B cell (primary cell): ENCODE results near the gene SGIP1.

Source experiments
- EZH2 ChIP-seq: IDR thresholded peaks from 2 replicates; pipeline ENCODE4 v1.6.1; 2012; ENCODE audit warnings: borderline replicate concordance, low read depth, mild to moderate bottlenecking, moderate library complexity, low read length; ENCODE audit not compliant: insufficient read depth, poor library complexity, severe bottlenecking
- TF ChIP-seq, protein P1 (sequence below): fragments of 200-600 bp; IDR thresholded peaks from one replicate; pipeline ENCODE4 v1.8.0; 2022; ENCODE audit warnings: antibody characterized with exemption, mild to moderate bottlenecking

GRCh38 chr1:66571789-66572188 lies 37.8 kb downstream of the SGIP1 start:
- TF ChIP-seq, protein P1, sequence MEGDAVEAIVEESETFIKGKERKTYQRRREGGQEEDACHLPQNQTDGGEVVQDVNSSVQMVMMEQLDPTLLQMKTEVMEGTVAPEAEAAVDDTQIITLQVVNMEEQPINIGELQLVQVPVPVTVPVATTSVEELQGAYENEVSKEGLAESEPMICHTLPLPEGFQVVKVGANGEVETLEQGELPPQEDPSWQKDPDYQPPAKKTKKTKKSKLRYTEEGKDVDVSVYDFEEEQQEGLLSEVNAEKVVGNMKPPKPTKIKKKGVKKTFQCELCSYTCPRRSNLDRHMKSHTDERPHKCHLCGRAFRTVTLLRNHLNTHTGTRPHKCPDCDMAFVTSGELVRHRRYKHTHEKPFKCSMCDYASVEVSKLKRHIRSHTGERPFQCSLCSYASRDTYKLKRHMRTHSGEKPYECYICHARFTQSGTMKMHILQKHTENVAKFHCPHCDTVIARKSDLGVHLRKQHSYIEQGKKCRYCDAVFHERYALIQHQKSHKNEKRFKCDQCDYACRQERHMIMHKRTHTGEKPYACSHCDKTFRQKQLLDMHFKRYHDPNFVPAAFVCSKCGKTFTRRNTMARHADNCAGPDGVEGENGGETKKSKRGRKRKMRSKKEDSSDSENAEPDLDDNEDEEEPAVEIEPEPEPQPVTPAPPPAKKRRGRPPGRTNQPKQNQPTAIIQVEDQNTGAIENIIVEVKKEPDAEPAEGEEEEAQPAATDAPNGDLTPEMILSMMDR, result no peak
- no peak for TF ChIP-seq EZH2
